SK-N-SH (cell line): ENCODE measurements around the gene CTBP2. TPM values are rescaled to one million over a fixed set of nuclear protein-coding genes. Genes with fewer than 3 reads are reported as not detected.

ENCODE experiments used
- CTCF ChIA-PET: fragments of 300-600, 350-600 bp; formaldehyde crosslinking; extraction: SDS; loops from one replicate; lab custom pipeline; 2021; lab: Yijun Ruan, JAX
- POLR2A ChIA-PET: fragments of 350-600 bp; sonication (Branson Sonifier 250); formaldehyde crosslinking; extraction: SDS; loops from one replicate; lab custom pipeline; 2020; ENCODE audit warnings: antibody characterized with exemption, inconsistent platforms; lab: Yijun Ruan, JAX
- DNase-seq: peaks from one replicate; pipeline ENCODE4 v3.0.0; 2012
- H2AFZ ChIP-seq: fragments of 200-600 bp; sonication (generic); 2 replicates; pipeline ENCODE4 v1.8.1; 2016; ENCODE audit warnings: antibody characterized with exemption, mild to moderate bottlenecking, low read depth
- H3F3A ChIP-seq: fragments of 200-600 bp; sonication (generic); replicated peaks from 2 replicates; pipeline ENCODE3; 2016; ENCODE audit warnings: antibody characterized with exemption, mild to moderate bottlenecking; ENCODE audit not compliant: insufficient read depth
- H3K27ac ChIP-seq, 2 experiments: fragments of 200-500 bp in 1 of 2; fragments of 200-600 bp in 1 of 2; sonication (Bioruptor generic) in 1 of 2; sonication (generic), shearing (Covaris generic) in 1 of 2; 2 replicates each; pipeline versions ENCODE4 v1.5.1 to v1.6.1; 2014 to 2016; ENCODE audit warnings: low read depth in 2 of 2, inconsistent platforms in 1 of 2, low read length in 1 of 2, mild to moderate bottlenecking in 1 of 2, mixed read lengths in 1 of 2
- H3K27me3 ChIP-seq: fragments of 200-600 bp; sonication (generic), shearing (Covaris generic); 2 replicates; pipeline ENCODE4 v1.6.1; 2016; ENCODE audit warnings: mixed run types; ENCODE audit not compliant: insufficient read depth
- H3K36me3 ChIP-seq, 2 experiments: fragments of 200-500 bp in 1 of 2; fragments of 200-600 bp in 1 of 2; sonication (Bioruptor generic) in 1 of 2; sonication (generic) in 1 of 2; replicated peaks in 1 of 2; 2 replicates each; pipeline versions ENCODE3 to v1.5.1; 2014 to 2016; ENCODE audit warnings: low read length in 1 of 2, mild to moderate bottlenecking in 1 of 2; ENCODE audit not compliant: insufficient read depth in 2 of 2, control insufficient read depth in 1 of 2
- H3K4me1 ChIP-seq, 2 experiments: fragments of 200-500 bp in 1 of 2; fragments of 200-600 bp in 1 of 2; sonication (Bioruptor generic) in 1 of 2; sonication (generic), shearing (Covaris generic) in 1 of 2; 2 replicates each; pipeline versions ENCODE4 v1.5.1 to v1.6.1; 2014 to 2016; ENCODE audit warnings: low read depth in 1 of 2, low read length in 1 of 2, mixed run types in 1 of 2; ENCODE audit not compliant: insufficient read depth in 2 of 2, control insufficient read depth in 1 of 2
- H3K4me2 ChIP-seq: fragments of 200-600 bp; sonication (generic), shearing (Covaris generic); 2 replicates; pipeline ENCODE4 v1.6.1; 2017; ENCODE audit warnings: mixed run types
- H3K4me3 ChIP-seq, 2 experiments: fragments of 200-500 bp in 1 of 2; fragments of 200-600 bp in 1 of 2; sonication (Bioruptor generic) in 1 of 2; sonication (generic), shearing (Covaris generic) in 1 of 2; 2 replicates each; pipeline versions ENCODE4 v1.5.1 to v1.8.1; 2014 to 2016; ENCODE audit warnings: low read depth in 2 of 2, inconsistent platforms in 1 of 2, low read length in 1 of 2, mild to moderate bottlenecking in 1 of 2, mixed read lengths in 1 of 2, moderate library complexity in 1 of 2
- H3K79me2 ChIP-seq: fragments of 200-600 bp; sonication (generic); 2 replicates; pipeline ENCODE4 v1.8.1; 2017; ENCODE audit warnings: mild to moderate bottlenecking; ENCODE audit not compliant: insufficient read depth
- H3K9ac ChIP-seq: fragments of 200-600 bp; sonication (generic); 2 replicates; pipeline ENCODE4 v1.6.1; 2017; ENCODE audit warnings: mixed run types
- H3K9me2 ChIP-seq: fragments of 200-600 bp; sonication (generic); 2 replicates; pipeline ENCODE4 v1.6.1; 2017; ENCODE audit warnings: mixed run types
- H3K9me3 ChIP-seq: fragments of 200-600 bp; sonication (generic); 2 replicates; pipeline ENCODE4 v1.6.1; 2017; ENCODE audit warnings: mixed run types, mild to moderate bottlenecking, moderate library complexity
- H4K20me1 ChIP-seq: fragments of 200-600 bp; sonication (generic); 2 replicates; pipeline ENCODE4 v1.6.1; 2017; ENCODE audit warnings: mild to moderate bottlenecking, mixed run types; ENCODE audit not compliant: insufficient read depth
- CHD2 ChIP-seq: fragments of 150-350 bp; IDR thresholded peaks from 2 replicates; pipeline ENCODE4 v1.6.1; 2018; ENCODE audit warnings: low read length; ENCODE audit not compliant: partially characterized antibody
- ELF1 ChIP-seq: IDR thresholded peaks from 2 replicates; pipeline ENCODE4 v1.4.0; 2012
- EZH2phosphoT487 ChIP-seq: fragments of 200-600 bp; sonication (generic); IDR thresholded peaks from 2 replicates; pipeline ENCODE4 v1.6.1; 2017; ENCODE audit warnings: low read depth, mixed run types, mild to moderate bottlenecking, antibody characterized with exemption, moderate library complexity, borderline replicate concordance
- FOSL2 ChIP-seq: IDR thresholded peaks from 2 replicates; pipeline ENCODE4 v1.4.0; 2012; ENCODE audit warnings: low read depth, mild to moderate bottlenecking, moderate library complexity, borderline replicate concordance
- FOXJ3 ChIP-seq: sonication (generic); formaldehyde crosslinking; IDR thresholded peaks from 2 replicates; pipeline ENCODE4 v1.5.1; 2020; ENCODE audit warnings: mild to moderate bottlenecking, missing genetic modification reagents
- FOXM1 ChIP-seq: IDR thresholded peaks from 2 replicates; pipeline ENCODE4 v1.4.0; 2012; ENCODE audit warnings: low read depth, mild to moderate bottlenecking
- GABPA ChIP-seq: IDR thresholded peaks from 2 replicates; pipeline ENCODE4 v1.4.0; 2012; ENCODE audit warnings: low read depth, mild to moderate bottlenecking
- GATA2 ChIP-seq: sonication (generic); formaldehyde crosslinking; IDR thresholded peaks from 2 replicates; pipeline ENCODE4 v1.5.0; 2020; ENCODE audit warnings: mild to moderate bottlenecking, missing genetic modification reagents
- IRF3 ChIP-seq: fragments of 150-350 bp; IDR thresholded peaks from 2 replicates; pipeline ENCODE4 v1.6.1; 2016; ENCODE audit warnings: mild to moderate bottlenecking, low read depth, low read length
- JUND ChIP-seq: IDR thresholded peaks from 2 replicates; pipeline ENCODE4 v1.4.0; 2012
- MEF2A ChIP-seq: IDR thresholded peaks from 2 replicates; pipeline ENCODE4 v1.4.0; 2012; ENCODE audit warnings: low read depth, borderline replicate concordance
- MXI1 ChIP-seq: IDR thresholded peaks from 2 replicates; pipeline ENCODE4 v1.6.1; 2012; ENCODE audit warnings: mild to moderate bottlenecking, low read depth, low read length, improper control_type of control experiment
- NFIC ChIP-seq: IDR thresholded peaks from 2 replicates; pipeline ENCODE4 v1.4.0; 2012; ENCODE audit warnings: borderline replicate concordance
- POLR2AphosphoS5 ChIP-seq: IDR thresholded peaks from 2 replicates; pipeline ENCODE4 v1.6.1; 2012; ENCODE audit warnings: low read depth, low read length
- RAD21 ChIP-seq: IDR thresholded peaks from 2 replicates; pipeline ENCODE4 v1.6.1; 2012; ENCODE audit warnings: mild to moderate bottlenecking, low read length
- REST ChIP-seq: IDR thresholded peaks from 2 replicates; pipeline ENCODE4 v1.6.1; 2012; ENCODE audit warnings: mild to moderate bottlenecking, low read depth, low read length, moderate library complexity
- RXRA ChIP-seq: IDR thresholded peaks from 2 replicates; pipeline ENCODE4 v1.4.0; 2012; ENCODE audit warnings: low read depth, mild to moderate bottlenecking, borderline replicate concordance
- SMC3 ChIP-seq: IDR thresholded peaks from 2 replicates; pipeline ENCODE4 v1.6.1; 2012; ENCODE audit warnings: low read depth, low read length, improper control_type of control experiment
- TEAD4 ChIP-seq: IDR thresholded peaks from 2 replicates; pipeline ENCODE4 v1.4.0; 2012; ENCODE audit warnings: mild to moderate bottlenecking, borderline replicate concordance; ENCODE audit not compliant: insufficient read depth
- YY1 ChIP-seq: IDR thresholded peaks from 2 replicates; pipeline ENCODE4 v1.4.0; 2012; ENCODE audit warnings: low read depth, mild to moderate bottlenecking
- WGBS: methylation state at CpG from one replicate; pipeline ENCODE4 v1.1.6; 2017; ENCODE audit warnings: low lambda C conversion rate; 5-methylcytosine and 5-hydroxymethylcytosine counted together
- polyA plus RNA-seq, 3 experiments: library from polyadenylated mRNA; depleted of rRNA; stranded (reverse); fragments of >200 nt; gene quantifications; 2 replicates each; pipeline ENCODE4 v1.2.3, GENCODE V29; 2012
- TF ChIP-seq, protein P1 (sequence below): IDR thresholded peaks from 2 replicates; pipeline ENCODE4; 2012
- TF ChIP-seq, protein P2 (sequence below): fragments of 150-350 bp; IDR thresholded peaks from 2 replicates; pipeline ENCODE4 v1.6.1; 2017; ENCODE audit warnings: antibody characterized with exemption, low read length, low read depth, borderline replicate concordance
- TF ChIP-seq, protein P3 (sequence below): fragments of 200-600 bp; sonication (generic); IDR thresholded peaks from 2 replicates; pipeline ENCODE4 v1.6.1; 2017; ENCODE audit warnings: antibody characterized with exemption, mild to moderate bottlenecking, moderate library complexity
- TF ChIP-seq, protein P4 (sequence below): IDR thresholded peaks from 2 replicates; pipeline ENCODE4 v1.4.0; 2012; ENCODE audit warnings: low read depth, borderline replicate concordance
- TF ChIP-seq, protein P5 (sequence below): IDR thresholded peaks from 2 replicates; pipeline ENCODE4 v1.4.0; 2012; ENCODE audit warnings: low read depth

CTBP2 gene
- polyA plus RNA-seq, 1 of the 3 experiments (the other 2 are of a cell fraction): 69.7 TPM

DNA sequence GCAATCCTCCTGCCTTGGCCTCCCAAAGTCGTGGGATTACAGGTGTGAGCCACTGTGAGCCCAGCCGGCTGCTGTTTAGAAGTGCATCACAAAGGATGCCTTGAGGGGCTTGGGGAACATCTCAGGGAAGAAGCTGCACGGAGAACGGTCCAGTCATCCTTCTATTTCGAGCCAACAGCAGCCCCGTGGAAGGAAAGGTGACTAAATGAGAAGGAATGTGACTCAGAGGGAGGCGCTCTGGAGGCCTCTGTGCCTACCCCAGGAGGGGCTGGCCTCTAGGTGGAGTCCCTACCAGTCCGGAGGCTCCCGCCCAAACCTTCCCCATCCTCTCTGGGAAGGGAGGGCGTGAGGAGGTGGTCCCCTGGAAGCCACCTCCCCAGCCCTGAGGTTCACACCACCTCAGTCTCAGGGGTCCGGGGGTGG, 76.2 kb downstream of the CTBP2 start:
- Histone ChIP-seq H2AFZ (no peak overlapping the region), H3K27me3 (no peaks in the 10 kb centered on the region), H3K9ac (0 out of 2 replicates have a peak overlapping the region, but pooled peaks have one; percentile 11), H3K27ac (peak overlapping the region in 1 of 2 experiments; percentile 66; a peak in 2 of 4 replicates), H3K79me2 (peaks cover 63% of the 10 kb centered on the region), H3K4me1 (peaks cover 11 to 28% of the 10 kb centered on the region in 2 experiments; a peak in 3 of 4 replicates), H3K9me3 (no peaks in the 10 kb centered on the region), H3K4me2 (peak overlapping the region; percentile 33; the same call in 1 of the 2 replicates), H3K9me2 (no peaks in the 10 kb centered on the region), H3K4me3 (no peak overlapping the region), H3F3A (peaks cover 10% of the 10 kb centered on the region), H4K20me1 (peaks cover 34% of the 10 kb centered on the region), H3K36me3 (peaks cover 2 to 4% of the 10 kb centered on the region in 2 experiments)
- ChIA-PET POLR2A (no interaction called here), CTCF (interaction anchor here (1.7 kb wide), 1 partner anchor 23 kb away, joined by 5 read pairs; no protein-coding TSS in a partner anchor)
- peak; percentile 39 for DNase-seq
- WGBS: 6% methylated on average over 9 of the region's 11 CpGs
- TF ChIP-seq RAD21: no peak
- no peak for TF ChIP-seq CHD2
- peak; percentile 88 for TF ChIP-seq FOSL2
- TF ChIP-seq, protein P1, sequence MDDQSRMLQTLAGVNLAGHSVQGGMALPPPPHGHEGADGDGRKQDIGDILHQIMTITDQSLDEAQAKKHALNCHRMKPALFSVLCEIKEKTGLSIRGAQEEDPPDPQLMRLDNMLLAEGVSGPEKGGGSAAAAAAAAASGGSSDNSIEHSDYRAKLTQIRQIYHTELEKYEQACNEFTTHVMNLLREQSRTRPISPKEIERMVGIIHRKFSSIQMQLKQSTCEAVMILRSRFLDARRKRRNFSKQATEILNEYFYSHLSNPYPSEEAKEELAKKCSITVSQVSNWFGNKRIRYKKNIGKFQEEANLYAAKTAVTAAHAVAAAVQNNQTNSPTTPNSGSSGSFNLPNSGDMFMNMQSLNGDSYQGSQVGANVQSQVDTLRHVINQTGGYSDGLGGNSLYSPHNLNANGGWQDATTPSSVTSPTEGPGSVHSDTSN: peak; percentile 7; the same call in 1 of the 2 replicates
- TF ChIP-seq, protein P2, sequence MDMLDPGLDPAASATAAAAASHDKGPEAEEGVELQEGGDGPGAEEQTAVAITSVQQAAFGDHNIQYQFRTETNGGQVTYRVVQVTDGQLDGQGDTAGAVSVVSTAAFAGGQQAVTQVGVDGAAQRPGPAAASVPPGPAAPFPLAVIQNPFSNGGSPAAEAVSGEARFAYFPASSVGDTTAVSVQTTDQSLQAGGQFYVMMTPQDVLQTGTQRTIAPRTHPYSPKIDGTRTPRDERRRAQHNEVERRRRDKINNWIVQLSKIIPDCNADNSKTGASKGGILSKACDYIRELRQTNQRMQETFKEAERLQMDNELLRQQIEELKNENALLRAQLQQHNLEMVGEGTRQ: no peak
- TF ChIP-seq, protein P3, sequence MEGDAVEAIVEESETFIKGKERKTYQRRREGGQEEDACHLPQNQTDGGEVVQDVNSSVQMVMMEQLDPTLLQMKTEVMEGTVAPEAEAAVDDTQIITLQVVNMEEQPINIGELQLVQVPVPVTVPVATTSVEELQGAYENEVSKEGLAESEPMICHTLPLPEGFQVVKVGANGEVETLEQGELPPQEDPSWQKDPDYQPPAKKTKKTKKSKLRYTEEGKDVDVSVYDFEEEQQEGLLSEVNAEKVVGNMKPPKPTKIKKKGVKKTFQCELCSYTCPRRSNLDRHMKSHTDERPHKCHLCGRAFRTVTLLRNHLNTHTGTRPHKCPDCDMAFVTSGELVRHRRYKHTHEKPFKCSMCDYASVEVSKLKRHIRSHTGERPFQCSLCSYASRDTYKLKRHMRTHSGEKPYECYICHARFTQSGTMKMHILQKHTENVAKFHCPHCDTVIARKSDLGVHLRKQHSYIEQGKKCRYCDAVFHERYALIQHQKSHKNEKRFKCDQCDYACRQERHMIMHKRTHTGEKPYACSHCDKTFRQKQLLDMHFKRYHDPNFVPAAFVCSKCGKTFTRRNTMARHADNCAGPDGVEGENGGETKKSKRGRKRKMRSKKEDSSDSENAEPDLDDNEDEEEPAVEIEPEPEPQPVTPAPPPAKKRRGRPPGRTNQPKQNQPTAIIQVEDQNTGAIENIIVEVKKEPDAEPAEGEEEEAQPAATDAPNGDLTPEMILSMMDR: peak; percentile 42
- no peak; the same call in 1 of the 2 replicates for TF ChIP-seq RXRA
- TF ChIP-seq, protein P4, sequence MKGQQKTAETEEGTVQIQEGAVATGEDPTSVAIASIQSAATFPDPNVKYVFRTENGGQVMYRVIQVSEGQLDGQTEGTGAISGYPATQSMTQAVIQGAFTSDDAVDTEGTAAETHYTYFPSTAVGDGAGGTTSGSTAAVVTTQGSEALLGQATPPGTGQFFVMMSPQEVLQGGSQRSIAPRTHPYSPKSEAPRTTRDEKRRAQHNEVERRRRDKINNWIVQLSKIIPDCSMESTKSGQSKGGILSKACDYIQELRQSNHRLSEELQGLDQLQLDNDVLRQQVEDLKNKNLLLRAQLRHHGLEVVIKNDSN: no peak
- TF ChIP-seq IRF3: no peak
- TF ChIP-seq ELF1: no peak
- TF ChIP-seq GABPA: no peak
- no peak for TF ChIP-seq GATA2 (CRISPR knock-in tag)
- no peak for TF ChIP-seq YY1
- TF ChIP-seq, protein P5, sequence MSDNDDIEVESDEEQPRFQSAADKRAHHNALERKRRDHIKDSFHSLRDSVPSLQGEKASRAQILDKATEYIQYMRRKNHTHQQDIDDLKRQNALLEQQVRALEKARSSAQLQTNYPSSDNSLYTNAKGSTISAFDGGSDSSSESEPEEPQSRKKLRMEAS: no peak; the same call in 1 of the 2 replicates
- TF ChIP-seq POLR2AphosphoS5: no peak
- no peak for TF ChIP-seq MXI1
- TF ChIP-seq FOXM1: no peak
- TF ChIP-seq EZH2phosphoT487: no peak
- peak; percentile 32; the same call in 1 of the 2 replicates for TF ChIP-seq TEAD4
- peak; percentile 92 for TF ChIP-seq JUND
- no peak for TF ChIP-seq FOXJ3 (CRISPR knock-in tag)
- TF ChIP-seq REST: no peak
- TF ChIP-seq SMC3: no peak
- TF ChIP-seq MEF2A: peak; percentile 91; the same call in 1 of the 2 replicates
- peak; percentile 65 for TF ChIP-seq NFIC
